Fibroblast of lung (primary cell): ENCODE results near the gene DIP2C.

Source experiments
- CTCF ChIP-seq, 2 donors: IDR thresholded peaks in 1 of 2; conservative IDR thresholded peaks in 1 of 2; 1 replicate in 1 of 2; 2 replicates in 1 of 2; pipeline ENCODE4 v1.5.1; 2011 to 2012; ENCODE audit warnings: low read length in 2 of 2, control low read depth in 1 of 2, inconsistent platforms in 1 of 2, low read depth in 1 of 2, mild to moderate bottlenecking in 1 of 2
- EZH2 ChIP-seq: IDR thresholded peaks from 2 replicates; pipeline ENCODE4 v1.5.1; 2012; ENCODE audit warnings: low read length, control low read depth, mild to moderate bottlenecking; ENCODE audit errors: missing control alignments

DNA sequence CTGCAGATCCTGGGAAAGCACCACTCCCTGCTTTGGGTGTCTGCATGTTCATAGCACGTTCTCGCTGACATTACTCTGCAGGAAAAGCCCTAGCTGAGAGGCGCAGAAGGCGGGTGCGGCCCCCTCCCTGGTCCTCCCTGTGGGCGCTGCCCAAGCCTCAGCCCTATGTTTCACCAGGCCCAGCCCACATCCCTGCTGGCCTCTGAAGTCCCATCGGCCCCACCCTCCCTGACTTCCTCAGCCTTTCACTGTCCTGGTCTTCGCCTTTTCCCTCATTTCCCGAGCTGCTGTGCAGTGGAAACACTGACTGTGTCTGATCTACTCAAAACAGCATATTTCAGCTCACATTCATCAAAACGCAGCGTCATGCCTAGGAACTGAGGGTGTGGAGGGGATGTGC is 36.3 kb upstream of the DIP2C start:
- TF ChIP-seq CTCF (conservative IDR thresholded peaks at IDR 0.05 in 1 of 2, IDR thresholded peaks at IDR 0.05 in 1 of 2; ENCODE audit: low read depth in 1 of 2, low read length in 2 of 2) (no peak), EZH2 (no peak)
